Measurements from ENCODE around the gene MATR3. TPM values are rescaled to one million over a fixed set of nuclear protein-coding genes. Genes with fewer than 3 reads are reported as not detected.
A peak's percentile ranks its signal among the peaks of the same experiment; 100 is the strongest.

MATR3 gene
- total and polyA plus RNA-seq, 10 of the 15 experiments (the other 5 are each of a cell fraction or from before 2014, with no cell fraction given): 134 to 401 (median 221) TPM

- TF ChIP-seq HSF1 (IDR thresholded peaks at IDR 0.05; ENCODE audit: low read depth, low read length) (no peak), STAT1 (conservative IDR thresholded peaks at IDR 0.05) (no peak), MEF2B (IDR thresholded peaks at IDR 0.05; ENCODE audit: partially characterized antibody, poor library complexity, severe bottlenecking) (no peak), NFYB (IDR thresholded peaks at IDR 0.05; ENCODE audit: insufficient read depth, low read depth, low read length) (no peak), ZNF592 (IDR thresholded peaks at IDR 0.05) (no peak), SMC3 (IDR thresholded peaks at IDR 0.05; ENCODE audit: borderline replicate concordance, low read length) (peak; percentile 60), ZBED1 (IDR thresholded peaks at IDR 0.05; ENCODE audit: borderline replicate concordance) (no peak), E2F8 (IDR thresholded peaks at IDR 0.05; ENCODE audit: low read depth, partially characterized antibody) (peak; percentile 73), ZNF217 (IDR thresholded peaks at IDR 0.05) (no peak), CEBPZ (IDR thresholded peaks at IDR 0.05; ENCODE audit: low read depth, low read length) (no peak), FOXK2 (IDR thresholded peaks at IDR 0.05) (no peak), PAX5 (IDR thresholded peaks at IDR 0.05; ENCODE audit: borderline replicate concordance, low read depth, low read length) (no peak), STAT3 (IDR thresholded peaks at IDR 0.05; ENCODE audit: low read depth, low read length) (no peak), BRCA1 (IDR thresholded peaks at IDR 0.05; ENCODE audit: low read depth, low read length) (no peak), USF2 (IDR thresholded peaks at IDR 0.05; ENCODE audit: borderline replicate concordance, low read depth, low read length) (0 out of 2 replicates have a peak, but pooled peaks have one; percentile 13)
Measured at GRCh38 chr5:139341689-139342422, 48.3 kb downstream of the MATR3 start, which contains the start of gene PAIP2 (continued).
